GM12872 (cell line): ENCODE results near the gene TAF11.

Source experiments
- TF ChIP-seq, protein P1 (sequence below): IDR thresholded peaks from 3 replicates; pipeline ENCODE4 v1.5.1; 2011; ENCODE audit warnings: low read depth, mild to moderate bottlenecking, low read length, moderate library complexity; ENCODE audit not compliant: insufficient read depth

The TAF11 gene

GRCh38 chr6:34871853-34872252 is 16.0 kb downstream of the TAF11 start:
- TF ChIP-seq, protein P1, sequence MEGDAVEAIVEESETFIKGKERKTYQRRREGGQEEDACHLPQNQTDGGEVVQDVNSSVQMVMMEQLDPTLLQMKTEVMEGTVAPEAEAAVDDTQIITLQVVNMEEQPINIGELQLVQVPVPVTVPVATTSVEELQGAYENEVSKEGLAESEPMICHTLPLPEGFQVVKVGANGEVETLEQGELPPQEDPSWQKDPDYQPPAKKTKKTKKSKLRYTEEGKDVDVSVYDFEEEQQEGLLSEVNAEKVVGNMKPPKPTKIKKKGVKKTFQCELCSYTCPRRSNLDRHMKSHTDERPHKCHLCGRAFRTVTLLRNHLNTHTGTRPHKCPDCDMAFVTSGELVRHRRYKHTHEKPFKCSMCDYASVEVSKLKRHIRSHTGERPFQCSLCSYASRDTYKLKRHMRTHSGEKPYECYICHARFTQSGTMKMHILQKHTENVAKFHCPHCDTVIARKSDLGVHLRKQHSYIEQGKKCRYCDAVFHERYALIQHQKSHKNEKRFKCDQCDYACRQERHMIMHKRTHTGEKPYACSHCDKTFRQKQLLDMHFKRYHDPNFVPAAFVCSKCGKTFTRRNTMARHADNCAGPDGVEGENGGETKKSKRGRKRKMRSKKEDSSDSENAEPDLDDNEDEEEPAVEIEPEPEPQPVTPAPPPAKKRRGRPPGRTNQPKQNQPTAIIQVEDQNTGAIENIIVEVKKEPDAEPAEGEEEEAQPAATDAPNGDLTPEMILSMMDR, result no peak

- TF ChIP-seq, protein P1, result peak; percentile 24; the same call in 1 of the 3 replicates
Observed at GRCh38 chr6:34867484-34867883, 20.4 kb downstream of the TAF11 start.

DNA sequence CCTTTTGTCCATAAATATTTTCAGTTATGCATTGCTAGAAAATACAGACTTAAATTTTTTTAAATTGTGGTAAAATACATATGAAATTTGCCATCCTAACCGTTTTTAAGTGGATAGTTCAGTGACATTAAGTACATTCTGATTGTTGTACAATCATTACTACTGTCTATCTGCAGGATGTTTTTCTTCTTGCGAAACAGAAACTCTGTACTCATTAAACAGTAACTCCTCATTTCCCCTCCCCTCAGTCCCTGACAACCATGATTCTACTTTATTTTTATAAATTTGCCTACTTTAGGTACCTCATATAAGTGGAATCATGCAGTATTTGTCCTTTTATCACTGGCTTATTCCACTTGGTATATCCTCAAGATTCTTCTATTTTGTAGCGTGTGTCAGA is 21.3 kb downstream of the TAF11 start:
- TF ChIP-seq, protein P1, result no peak

DNA sequence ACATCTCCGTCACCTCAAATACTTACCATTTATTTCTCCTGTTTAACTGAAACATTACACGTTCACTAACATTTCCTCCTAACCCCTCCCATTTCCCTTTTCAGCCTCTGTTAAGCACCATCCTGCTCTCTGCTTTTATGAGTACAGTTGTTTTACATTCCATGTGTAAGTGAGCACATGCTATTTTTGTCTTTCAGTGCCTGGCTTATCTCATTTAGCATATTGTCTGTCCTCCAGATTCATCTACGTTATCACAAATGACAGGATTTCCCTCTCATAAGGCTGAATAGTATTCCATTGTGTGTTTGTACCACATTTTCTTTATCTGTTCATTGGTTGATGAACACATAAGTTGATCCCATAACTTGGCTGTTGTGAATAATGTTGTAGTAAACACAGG is 22.7 kb downstream of the TAF11 start:
- TF ChIP-seq, protein P1, result no peak

GRCh38 chr6:34864007-34864406 is 23.8 kb downstream of the TAF11 start:
- TF ChIP-seq, protein P1, result no peak

- TF ChIP-seq, protein P1, result no peak
Observed at GRCh38 chr6:34860776-34861175, 27.1 kb downstream of the TAF11 start.

DNA sequence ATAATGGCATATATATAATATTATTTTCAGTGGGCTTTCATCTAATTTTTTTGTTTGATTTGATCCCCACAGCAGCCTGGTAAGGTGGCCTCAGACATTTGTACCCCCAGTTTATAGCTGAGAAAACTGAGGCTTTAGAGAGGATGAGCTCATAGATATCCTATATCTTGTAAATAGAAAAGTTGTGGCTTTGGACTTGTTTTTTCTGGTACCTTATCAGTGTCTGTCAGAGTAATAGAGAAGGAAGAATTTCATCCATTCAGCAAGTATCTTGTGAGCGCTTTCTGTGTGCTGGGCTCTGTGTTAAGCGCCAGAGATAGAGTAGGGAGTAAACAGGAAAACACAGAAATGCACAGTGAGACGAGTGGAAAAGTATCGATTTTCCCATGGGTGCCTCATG is 27.9 kb downstream of the TAF11 start:
- TF ChIP-seq, protein P1, result no peak

- TF ChIP-seq, protein P1, result peak; percentile 14; the same call in 1 of the 3 replicates
Observed at GRCh38 chr6:34858681-34859080, 29.2 kb downstream of the TAF11 start.
